DND-41 (cell line): ENCODE measurements around the gene KRTAP12-1.

Experiments used
- ATAC-seq: fragments of 200-7000 bp; cut with Tn5 transposase; 3 replicates; pipeline ENCODE4 v1.9.1; 2021; ENCODE audit warnings: low read depth; ENCODE audit not compliant: insufficient read depth
- DNase-seq: peaks from one replicate; pipeline ENCODE4 v3.0.0-alpha.2; 2020
- H2AFZ ChIP-seq: 2 replicates; pipeline ENCODE4 v1.6.0; 2012; ENCODE audit warnings: low read depth, low read length
- H3K27ac ChIP-seq: 2 replicates; pipeline ENCODE4 v1.5.1; 2012; ENCODE audit warnings: low read length, inconsistent platforms
- H3K27me3 ChIP-seq: fragments of 200-600 bp; sonication (generic); 2 replicates; pipeline ENCODE4 v1.6.0; 2012; ENCODE audit warnings: low read length, mild to moderate bottlenecking, inconsistent platforms; ENCODE audit not compliant: insufficient read depth, poor library complexity
- H3K36me3 ChIP-seq: 2 replicates; pipeline ENCODE4 v1.5.1; 2012; ENCODE audit warnings: low read length, inconsistent platforms; ENCODE audit not compliant: insufficient read depth
- H3K4me1 ChIP-seq: 2 replicates; pipeline ENCODE4 v1.5.1; 2012; ENCODE audit warnings: mild to moderate bottlenecking, low read length; ENCODE audit not compliant: insufficient read depth
- H3K4me2 ChIP-seq: 2 replicates; pipeline ENCODE4 v1.6.0; 2012; ENCODE audit warnings: mild to moderate bottlenecking, moderate library complexity, low read length, inconsistent platforms; ENCODE audit not compliant: insufficient read depth
- H3K4me3 ChIP-seq, 2 experiments: fragments of 200-600 bp in 1 of 2; shearing (Covaris generic) in 1 of 2; 2 replicates each; pipeline ENCODE4 v1.5.1; 2012 to 2016; ENCODE audit warnings: inconsistent platforms in 2 of 2, low read length in 2 of 2, mild to moderate bottlenecking in 2 of 2, low read depth in 1 of 2, moderate library complexity in 1 of 2
- H3K79me2 ChIP-seq: 2 replicates; pipeline ENCODE4 v1.6.0; 2012; ENCODE audit warnings: low read length, inconsistent platforms; ENCODE audit not compliant: insufficient read depth
- H3K9ac ChIP-seq: 2 replicates; pipeline ENCODE4 v1.6.0; 2012; ENCODE audit warnings: low read depth, mild to moderate bottlenecking, inconsistent platforms, low read length, moderate library complexity
- H3K9me3 ChIP-seq: 2 replicates; pipeline ENCODE4 v1.5.1; 2012; ENCODE audit warnings: low read length, moderate library complexity, mild to moderate bottlenecking, inconsistent platforms; ENCODE audit not compliant: insufficient read depth, severe bottlenecking
- H4K20me1 ChIP-seq: 2 replicates; pipeline ENCODE4 v1.6.0; 2012; ENCODE audit warnings: low read length; ENCODE audit not compliant: insufficient read depth
- EZH2 ChIP-seq: IDR thresholded peaks from 3 replicates; pipeline ENCODE4 v1.6.1; 2012; ENCODE audit warnings: borderline replicate concordance, low read depth, mild to moderate bottlenecking, moderate library complexity, low read length, inconsistent platforms; ENCODE audit not compliant: severe bottlenecking
- TF ChIP-seq, protein P1 (sequence below): IDR thresholded peaks from 2 replicates; pipeline ENCODE4 v1.5.1; 2012; ENCODE audit warnings: borderline replicate concordance, low read length, moderate library complexity, mild to moderate bottlenecking; ENCODE audit not compliant: poor library complexity, severe bottlenecking; ENCODE audit errors: extremely low read depth

Gene KRTAP12-1

DNA sequence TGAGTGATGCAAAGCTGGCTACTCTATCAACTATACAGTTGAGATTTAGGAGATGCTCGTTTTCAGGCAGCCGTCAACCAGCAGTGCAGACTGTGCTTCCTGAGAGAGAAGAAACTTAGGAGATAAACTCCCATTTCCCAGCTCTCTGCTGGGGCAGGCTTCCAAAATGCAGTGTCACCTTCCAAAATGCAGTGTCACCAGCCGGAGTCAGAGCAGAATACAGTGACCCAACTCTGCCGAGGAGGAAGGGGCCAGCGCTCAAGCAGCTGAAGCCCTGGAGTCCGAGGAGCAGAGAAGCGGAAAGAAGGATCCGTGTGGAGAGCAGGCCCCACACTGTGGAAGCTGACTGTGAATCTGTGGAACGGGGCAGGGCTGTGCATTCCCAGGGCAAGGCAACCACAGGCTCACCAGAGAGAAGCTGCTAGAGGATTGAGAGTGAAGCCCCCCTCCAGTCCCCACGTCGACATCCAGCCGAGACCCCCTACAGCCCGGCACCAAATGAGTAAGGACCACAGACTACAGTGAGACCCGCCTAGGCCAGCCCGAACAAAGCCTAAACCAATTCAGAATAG lies 703 bp upstream of the KRTAP12-1 start:
- Histone ChIP-seq H2AFZ (no peak overlapping the region), H3K4me3 (no peak overlapping the region), H3K4me1 (no peaks in the 10 kb centered on the region), H3K9ac (no peak overlapping the region), H4K20me1 (no peaks in the 10 kb centered on the region), H3K27ac (no peak overlapping the region), H3K27me3 (no peaks in the 10 kb centered on the region), H3K36me3 (no peaks in the 10 kb centered on the region), H3K79me2 (no peaks in the 10 kb centered on the region), H3K4me2 (no peak overlapping the region), H3K9me3 (no peaks in the 10 kb centered on the region)
- ATAC-seq, result no peak
- TF ChIP-seq, protein P1, sequence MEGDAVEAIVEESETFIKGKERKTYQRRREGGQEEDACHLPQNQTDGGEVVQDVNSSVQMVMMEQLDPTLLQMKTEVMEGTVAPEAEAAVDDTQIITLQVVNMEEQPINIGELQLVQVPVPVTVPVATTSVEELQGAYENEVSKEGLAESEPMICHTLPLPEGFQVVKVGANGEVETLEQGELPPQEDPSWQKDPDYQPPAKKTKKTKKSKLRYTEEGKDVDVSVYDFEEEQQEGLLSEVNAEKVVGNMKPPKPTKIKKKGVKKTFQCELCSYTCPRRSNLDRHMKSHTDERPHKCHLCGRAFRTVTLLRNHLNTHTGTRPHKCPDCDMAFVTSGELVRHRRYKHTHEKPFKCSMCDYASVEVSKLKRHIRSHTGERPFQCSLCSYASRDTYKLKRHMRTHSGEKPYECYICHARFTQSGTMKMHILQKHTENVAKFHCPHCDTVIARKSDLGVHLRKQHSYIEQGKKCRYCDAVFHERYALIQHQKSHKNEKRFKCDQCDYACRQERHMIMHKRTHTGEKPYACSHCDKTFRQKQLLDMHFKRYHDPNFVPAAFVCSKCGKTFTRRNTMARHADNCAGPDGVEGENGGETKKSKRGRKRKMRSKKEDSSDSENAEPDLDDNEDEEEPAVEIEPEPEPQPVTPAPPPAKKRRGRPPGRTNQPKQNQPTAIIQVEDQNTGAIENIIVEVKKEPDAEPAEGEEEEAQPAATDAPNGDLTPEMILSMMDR, result no peak
- no peak for TF ChIP-seq EZH2
- DNase-seq, result no peak

DNA sequence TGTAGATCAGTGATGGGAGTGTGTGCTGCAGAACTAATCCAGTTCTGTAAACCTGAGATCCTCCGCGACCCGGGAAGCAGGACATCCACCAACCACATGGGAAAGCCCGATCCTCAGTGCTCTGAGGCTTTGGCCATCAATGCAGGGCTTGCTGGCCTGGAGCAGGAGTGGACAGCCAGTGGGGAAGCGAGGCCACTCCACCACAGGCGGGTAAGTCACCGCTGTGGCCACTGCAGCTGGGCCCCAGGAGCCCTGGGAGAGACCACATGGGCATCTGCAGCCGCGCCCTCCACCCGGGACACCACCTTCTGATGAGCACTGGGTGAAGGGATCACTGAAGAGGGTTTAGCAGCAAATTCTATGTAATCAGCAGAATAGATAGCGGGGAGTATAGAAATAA lies 811 bp downstream of the KRTAP12-1 start:
- Histone ChIP-seq H3K4me2 (no peak overlapping the region), H3K79me2 (no peaks in the 10 kb centered on the region), H3K9me3 (no peaks in the 10 kb centered on the region), H3K27me3 (no peaks in the 10 kb centered on the region), H3K4me3 (no peak overlapping the region), H4K20me1 (no peaks in the 10 kb centered on the region), H3K27ac (no peak overlapping the region), H3K36me3 (no peaks in the 10 kb centered on the region), H2AFZ (no peak overlapping the region), H3K9ac (no peak overlapping the region), H3K4me1 (no peaks in the 10 kb centered on the region)
- DNase-seq (no peak), ATAC-seq (no peak)
- no peak for TF ChIP-seq EZH2
- TF ChIP-seq, protein P1, result no peak

DNA sequence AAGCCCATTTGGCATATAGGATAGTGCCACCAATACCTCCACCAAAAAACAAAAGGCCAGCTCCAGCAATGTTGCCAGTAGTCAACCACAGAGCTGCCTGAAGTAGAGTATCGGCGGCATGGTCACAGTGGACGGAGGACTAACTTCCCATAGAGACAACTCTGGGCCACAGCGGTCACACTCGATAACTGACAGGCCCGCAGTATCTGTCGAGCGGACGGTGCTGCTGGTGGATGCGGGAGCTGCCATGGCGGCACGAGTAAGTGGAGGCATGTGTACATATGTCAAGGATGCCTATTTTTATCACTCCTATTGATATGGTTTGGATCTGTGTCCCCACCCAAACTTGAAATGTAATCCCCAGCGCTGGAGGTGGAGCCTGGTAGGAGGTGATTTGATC lies 4.1 kb downstream of the KRTAP12-1 start:
- Histone ChIP-seq H3K4me2 (no peak overlapping the region), H4K20me1 (no peaks in the 10 kb centered on the region), H3K27ac (no peak overlapping the region), H3K79me2 (no peaks in the 10 kb centered on the region), H3K27me3 (no peaks in the 10 kb centered on the region), H3K9me3 (no peaks in the 10 kb centered on the region), H3K36me3 (no peaks in the 10 kb centered on the region), H3K9ac (no peak overlapping the region), H3K4me3 (no peak overlapping the region), H2AFZ (no peak overlapping the region), H3K4me1 (no peaks in the 10 kb centered on the region)
- TF ChIP-seq, protein P1, result no peak
- no peak for TF ChIP-seq EZH2
- ATAC-seq (no peak), DNase-seq (no peak)

DNA sequence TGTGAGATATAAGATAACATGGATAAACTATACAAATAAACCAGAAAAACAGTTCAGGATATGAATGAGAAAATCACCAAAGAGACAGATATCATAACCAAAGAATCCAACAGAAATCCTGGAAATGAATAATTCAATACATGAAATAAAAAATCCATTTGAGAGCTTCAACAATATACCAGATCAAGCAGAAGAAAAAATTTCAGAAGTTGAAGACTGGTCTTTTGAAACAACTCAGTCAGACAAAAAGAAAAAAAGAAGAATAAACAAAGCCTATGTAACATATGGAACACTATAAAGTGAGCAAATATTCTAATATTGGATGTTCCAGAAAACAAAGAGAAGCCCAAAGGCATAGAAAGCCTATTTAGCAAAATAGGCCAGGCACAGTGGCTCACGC lies 10.1 kb downstream of the KRTAP12-1 start:
- Histone ChIP-seq H3K79me2 (no peaks in the 10 kb centered on the region), H2AFZ (no peak overlapping the region), H3K9me3 (peaks cover 10% of the 10 kb centered on the region), H3K4me3 (no peak overlapping the region), H3K9ac (no peak overlapping the region), H3K4me2 (no peak overlapping the region), H3K36me3 (no peaks in the 10 kb centered on the region), H3K27ac (no peak overlapping the region), H3K4me1 (no peaks in the 10 kb centered on the region), H3K27me3 (no peaks in the 10 kb centered on the region), H4K20me1 (no peaks in the 10 kb centered on the region)
- no peak for ATAC-seq
- DNase-seq, result no peak
- no peak for TF ChIP-seq EZH2
- TF ChIP-seq, protein P1, result no peak
